WTC11 (cell line): ENCODE results near the gene DAG1.

Source experiments
- CTCF ChIP-seq: fragments of 200-600 bp; IDR thresholded peaks from 2 replicates; pipeline ENCODE4 v1.8.0; 2022; ENCODE audit warnings: antibody characterized with exemption
- JUN ChIP-seq: sonication (generic); formaldehyde crosslinking; IDR thresholded peaks from 2 replicates; pipeline ENCODE4 v1.8.0; 2023; ENCODE audit warnings: mild to moderate bottlenecking, missing genetic modification reagents
- MAX ChIP-seq: sonication (generic); formaldehyde crosslinking; IDR thresholded peaks from 2 replicates; pipeline ENCODE4 v1.8.0; 2022; ENCODE audit warnings: mild to moderate bottlenecking, missing genetic modification reagents
- NFYB ChIP-seq: sonication (generic); formaldehyde crosslinking; conservative IDR thresholded peaks from 2 replicates; pipeline ENCODE4 v1.8.0; 2022; ENCODE audit warnings: low read depth, missing genetic modification reagents
- OVOL2 ChIP-seq: fragments of 250-450 bp; sonication (Bioruptor Pico); IDR thresholded peaks from 2 replicates; pipeline ENCODE4 v1.9.0; 2021; ENCODE audit warnings: mild to moderate bottlenecking, borderline replicate concordance
- SMAD4 ChIP-seq: sonication (generic); formaldehyde crosslinking; IDR thresholded peaks from 2 replicates; pipeline ENCODE4 v1.8.0; 2022; ENCODE audit warnings: mild to moderate bottlenecking, missing genetic modification reagents
- USF2 ChIP-seq: sonication (generic); formaldehyde crosslinking; IDR thresholded peaks from 2 replicates; pipeline ENCODE4 v1.8.1; 2023; ENCODE audit warnings: mild to moderate bottlenecking, missing genetic modification reagents, moderate library complexity
- ZBTB43 ChIP-seq: sonication (generic); formaldehyde crosslinking; IDR thresholded peaks from 2 replicates; pipeline ENCODE4 v1.8.1; 2023; ENCODE audit warnings: mild to moderate bottlenecking, missing genetic modification reagents
- ZNF512 ChIP-seq: sonication (generic); formaldehyde crosslinking; IDR thresholded peaks from 2 replicates; pipeline ENCODE4 v1.8.1; 2022; ENCODE audit warnings: missing genetic modification reagents, borderline replicate concordance

GRCh38 chr3:49465270-49466034 is 4.6 kb upstream of the DAG1 start:
- TF ChIP-seq CTCF (no peak), SMAD4 (no peak), ZBTB43 (CRISPR knock-in tag) (no peak), ZNF512 (CRISPR knock-in tag) (no peak), JUN (CRISPR knock-in tag) (no peak), MAX (no peak), NFYB (CRISPR knock-in tag) (no peak), USF2 (CRISPR knock-in tag) (no peak), OVOL2 (no peak)
